ENCODE data around the gene ARL4D. TPM values are rescaled to one million over a fixed set of nuclear protein-coding genes. Genes with fewer than 3 reads are reported as not detected.

Gene ARL4D
- total and polyA plus RNA-seq, 4 donors, result 10.3 to 37.8 (median 16.4) TPM

- Histone ChIP-seq H3K9ac (ENCODE audit: insufficient read depth in 1 of 2, low read length in 2 of 2) (no peak overlapping the region), H3K27me3 (ENCODE audit: control insufficient read depth in 3 of 3, insufficient read depth in 3 of 3, low read length in 2 of 3) (no peaks in the 10 kb centered on the region), H3K4me3 (no peak overlapping the region), H3K36me3 (ENCODE audit: control insufficient read depth in 4 of 4, insufficient read depth in 4 of 4, low read length in 4 of 4) (no peaks in the 10 kb centered on the region), H3K9me3 (ENCODE audit: control insufficient read depth in 4 of 4, insufficient read depth in 3 of 4, low read length in 3 of 4) (peaks cover 0 to 5% (median under 1%) of the 10 kb centered on the region in 4 donors), H3K27ac (ENCODE audit: low read depth in 1 of 2, low read length in 1 of 2) (no peak overlapping the region), H3K4me1 (ENCODE audit: control insufficient read depth in 5 of 5, insufficient read depth in 5 of 5, low read length in 5 of 5) (peaks cover 0 to 1% (median 0%) of the 10 kb centered on the region in 5 donors)
- WGBS, 2 donors, result 92 to 96% methylated on average over 3 of the region's 3 CpGs
- TF ChIP-seq CTCF (IDR thresholded peaks at IDR 0.05; ENCODE audit: control extremely low read depth, extremely low read depth), result no peak
- no peak for DNase-seq
- no peak for ATAC-seq (ENCODE audit: insufficient read depth, low FRiP score)
These were observed 17.6 kb upstream of the ARL4D start for GRCh38 chr17:43381204-43381603.

GRCh38 chr17:43381621-43382020, 17.2 kb upstream of the ARL4D start:
- no peaks in the 10 kb centered on the region for H3K27me3 ChIP-seq (ENCODE audit: control insufficient read depth in 3 of 3, insufficient read depth in 3 of 3, low read length in 2 of 3)
- 94 to 96% methylated on average over 5 of the region's 5 CpGs for WGBS, 2 donors
- ATAC-seq (ENCODE audit: insufficient read depth, low FRiP score) (no peak), DNase-seq (peak in 1 of 3 donors; percentile 24)
- no peak overlapping the region for H3K9ac ChIP-seq (ENCODE audit: insufficient read depth in 1 of 2, low read length in 2 of 2)
- peaks cover 0 to 5% (median under 1%) of the 10 kb centered on the region in 4 donors for H3K9me3 ChIP-seq (ENCODE audit: control insufficient read depth in 4 of 4, insufficient read depth in 3 of 4, low read length in 3 of 4)
- H3K36me3 ChIP-seq (ENCODE audit: control insufficient read depth in 4 of 4, insufficient read depth in 4 of 4, low read length in 4 of 4), result no peaks in the 10 kb centered on the region
- H3K4me1 ChIP-seq (ENCODE audit: control insufficient read depth in 5 of 5, insufficient read depth in 5 of 5, low read length in 5 of 5), result peaks cover 0 to 1% (median 0%) of the 10 kb centered on the region in 5 donors
- H3K4me3 ChIP-seq, result no peak overlapping the region
- no peak overlapping the region for H3K27ac ChIP-seq (ENCODE audit: low read depth in 1 of 2, low read length in 1 of 2)
- TF ChIP-seq CTCF (IDR thresholded peaks at IDR 0.05; ENCODE audit: control extremely low read depth, extremely low read depth), result no peak

- DNase-seq, result no peak
- TF ChIP-seq CTCF (IDR thresholded peaks at IDR 0.05; ENCODE audit: control extremely low read depth, extremely low read depth), result no peak
- Histone ChIP-seq H3K4me3 (no peak overlapping the region), H3K4me1 (ENCODE audit: control insufficient read depth in 5 of 5, insufficient read depth in 5 of 5, low read length in 5 of 5) (peaks cover 0 to 2% (median 0%) of the 10 kb centered on the region in 5 donors), H3K9ac (ENCODE audit: insufficient read depth in 1 of 2, low read length in 2 of 2) (no peak overlapping the region), H3K9me3 (ENCODE audit: control insufficient read depth in 4 of 4, insufficient read depth in 3 of 4, low read length in 3 of 4) (peaks cover 0 to 5% (median under 1%) of the 10 kb centered on the region in 4 donors), H3K27me3 (ENCODE audit: control insufficient read depth in 3 of 3, insufficient read depth in 3 of 3, low read length in 2 of 3) (no peaks in the 10 kb centered on the region), H3K36me3 (ENCODE audit: control insufficient read depth in 4 of 4, insufficient read depth in 4 of 4, low read length in 4 of 4) (no peaks in the 10 kb centered on the region), H3K27ac (ENCODE audit: low read depth in 1 of 2, low read length in 1 of 2) (no peak overlapping the region)
- no peak for ATAC-seq (ENCODE audit: insufficient read depth, low FRiP score)
- 92 to 94% methylated on average over 2 of the region's 2 CpGs for WGBS, 2 donors
These were observed 16.0 kb upstream of the ARL4D start for GRCh38 chr17:43382776-43383175.

- no peaks in the 10 kb centered on the region for H3K27me3 ChIP-seq (ENCODE audit: control insufficient read depth in 3 of 3, insufficient read depth in 3 of 3, low read length in 2 of 3)
- no peak for TF ChIP-seq CTCF (IDR thresholded peaks at IDR 0.05; ENCODE audit: control extremely low read depth, extremely low read depth)
- peaks cover 0 to 2% (median 0%) of the 10 kb centered on the region in 5 donors for H3K4me1 ChIP-seq (ENCODE audit: control insufficient read depth in 5 of 5, insufficient read depth in 5 of 5, low read length in 5 of 5)
- H3K9ac ChIP-seq (ENCODE audit: insufficient read depth in 1 of 2, low read length in 2 of 2), result no peak overlapping the region
- H3K9me3 ChIP-seq (ENCODE audit: control insufficient read depth in 4 of 4, insufficient read depth in 3 of 4, low read length in 3 of 4), result peaks cover 0 to 5% (median under 1%) of the 10 kb centered on the region in 4 donors
- no peak overlapping the region for H3K4me3 ChIP-seq
- H3K36me3 ChIP-seq (ENCODE audit: control insufficient read depth in 4 of 4, insufficient read depth in 4 of 4, low read length in 4 of 4), result no peaks in the 10 kb centered on the region
- ATAC-seq (ENCODE audit: insufficient read depth, low FRiP score), result no peak
- DNase-seq, result no peak
- no peak overlapping the region for H3K27ac ChIP-seq (ENCODE audit: low read depth in 1 of 2, low read length in 1 of 2)
- 90 to 94% methylated on average over 3 of the region's 3 CpGs for WGBS, 2 donors
These were observed 15.4 kb upstream of the ARL4D start for GRCh38 chr17:43383372-43383771.

Measured in lung (tissue), 12 donors.